Transverse colon (tissue), 4 donors: ENCODE measurements around the gene ANAPC7. TPM values are rescaled to one million over a fixed set of nuclear protein-coding genes. Genes with fewer than 3 reads are reported as not detected.
"Not testable (repeated sequence)": the region's sequence is repeated elsewhere in the genome, so short reads cannot be mapped to it uniquely, and the experiment has no call there.

Experiments used
- DNase-seq: peaks from one replicate; pipeline ENCODE4 v3.0.0-alpha.2; 2019
- H3K27ac ChIP-seq, 4 donors: fragments of 200-600 bp; sonication (generic); 2 replicates each; pipeline ENCODE4 v1.5.1; 2016 to 2018; ENCODE audit warnings: inconsistent platforms in 4 of 4
- H3K27me3 ChIP-seq: fragments of 200-600 bp; sonication (generic); 2 replicates; pipeline ENCODE4 v1.5.1; 2017; ENCODE audit warnings: inconsistent platforms
- H3K36me3 ChIP-seq, 4 donors: fragments of 200-600 bp; sonication (generic); 2 replicates each; pipeline ENCODE4 v1.5.1; 2017 to 2019; ENCODE audit warnings: inconsistent platforms in 4 of 4
- H3K4me1 ChIP-seq, 4 donors: fragments of 200-600 bp; sonication (generic); 2 replicates each; pipeline ENCODE4 v1.5.1; 2017 to 2020; ENCODE audit warnings: inconsistent platforms in 4 of 4
- H3K4me3 ChIP-seq, 4 donors: fragments of 200-600 bp; sonication (generic); 1 replicate in 1 of 4; 2 replicates in 3 of 4; pipeline versions ENCODE4 v1.5.1 to v1.6.1; 2017 to 2019; ENCODE audit warnings: inconsistent platforms in 4 of 4
- H3K9me3 ChIP-seq, 2 donors: fragments of 200-600 bp; sonication (generic); 2 replicates each; pipeline ENCODE4 v1.5.1; 2017 to 2019; ENCODE audit warnings: inconsistent platforms in 2 of 2
- CTCF ChIP-seq, 5 experiments: fragments of 200-600 bp in 3 of 5; fragments of 450-650 bp in 2 of 5; sonication (generic) in 3 of 5; IDR thresholded peaks; 1 replicate in 2 of 5; 2 replicates in 3 of 5; pipeline ENCODE4 v1.5.1; 2016 to 2017; ENCODE audit warnings: antibody characterized with exemption in 5 of 5, inconsistent platforms in 3 of 5, mild to moderate bottlenecking in 2 of 5, moderate library complexity in 1 of 5
- EP300 ChIP-seq: sonication (generic); formaldehyde crosslinking; IDR thresholded peaks from one replicate; pipeline ENCODE4 v1.6.1; 2017; ENCODE audit warnings: antibody characterized with exemption, low read depth
- POLR2A ChIP-seq: fragments of 450-650 bp; IDR thresholded peaks from one replicate; pipeline ENCODE4 v1.6.1; 2016; ENCODE audit warnings: antibody characterized with exemption, mild to moderate bottlenecking, moderate library complexity
- POLR2AphosphoS5 ChIP-seq, 3 donors: sonication (generic); formaldehyde crosslinking; IDR thresholded peaks; one replicate each; pipeline ENCODE4 v1.6.1; 2016; ENCODE audit warnings: antibody characterized with exemption in 3 of 3
- WGBS, 2 donors: methylation state at CpG; one replicate each; pipeline ENCODE4 v1.1.5; 2018; ENCODE audit warnings: low coverage in 1 of 2; 5-methylcytosine and 5-hydroxymethylcytosine counted together
- in situ Hi-C, 4 donors: fragments of 200-750 bp; cut with MboI; loops; one replicate each; pipeline versions ENCODE4 v1.15.0 to v1.15.1; 2017; ENCODE audit warnings: low sequenced_read_pairs in 3 of 4, low pct_ligation_motif_present in 1 of 4, low pct_unique_long_range_greater_than_20kb in 1 of 4
- intact Hi-C: fragments of 100-400 bp; cut with DNase I; formaldehyde crosslinking; loops from one replicate; pipeline ENCODE4 v1.15.1; 2023; ENCODE audit warnings: low total_unique reads
- total RNA-seq, 4 donors: library from RNA; depleted of rRNA; stranded (reverse); fragments of >200 nt; gene quantifications; one replicate each; pipeline ENCODE4 v1.1.0, GENCODE V29; 2016

The ANAPC7 gene
- total RNA-seq, 4 donors from 2014 or later = 16.8 to 127 (median 31.4) TPM

GRCh38 chr12:110379197-110379596 is 24.3 kb downstream of the ANAPC7 start:
- peaks cover 0 to 2% (median 0%) of the 10 kb centered on the region in 4 donors for H3K4me1 ChIP-seq
- peak overlapping the region in 3 of 4 donors; percentile 25 to 31 (median 30) for H3K27ac ChIP-seq
- intact Hi-C loops = no loop called here
- H3K27me3 ChIP-seq = no peaks in the 10 kb centered on the region
- DNase-seq = no peak
- TF ChIP-seq CTCF (IDR thresholded peaks at IDR 0.05) (no peak), POLR2AphosphoS5 (IDR thresholded peaks at IDR 0.05) (no peak), POLR2A (no peak), EP300 (no peak)
- H3K36me3 ChIP-seq = peaks cover 0 to 58% (median 28%) of the 10 kb centered on the region in 4 donors
- no peak overlapping the region for H3K4me3 ChIP-seq
- H3K9me3 ChIP-seq = no peaks in the 10 kb centered on the region
- in situ Hi-C loops = no loop called here
- WGBS, 2 donors = 80% methylated on average over 1 to 3 of the region's 3 CpGs

GRCh38 chr12:110378131-110378790 is 25.2 kb downstream of the ANAPC7 start:
- not testable (repeated sequence) for H3K27me3 ChIP-seq
- WGBS, 2 donors = 83 to 90% methylated on average over 9 to 17 of the region's 17 CpGs

GRCh38 chr12:110373962-110374611 is 29.4 kb downstream of the ANAPC7 start:
- TF ChIP-seq POLR2AphosphoS5 (IDR thresholded peaks at IDR 0.05) (no peak), CTCF (IDR thresholded peaks at IDR 0.05) (no peak), POLR2A (no peak)
- Histone ChIP-seq H3K4me1 (peaks cover 0 to 28% (median 5%) of the 10 kb centered on the region in 4 donors), H3K27me3 (no peaks in the 10 kb centered on the region), H3K4me3 (no peak overlapping the region), H3K36me3 (peaks cover 0 to 40% (median 19%) of the 10 kb centered on the region in 4 donors), H3K27ac (peak overlapping the region; percentile 15 to 61 (median 52)), H3K9me3 (no peaks in the 10 kb centered on the region)
- WGBS, 2 donors = 80 to 88% methylated on average over 11 to 13 of the region's 13 CpGs
- in situ Hi-C loops (no loop called here), intact Hi-C loops (no loop called here)
- no peak for DNase-seq

More at GRCh38 chr12:110378131-110378790, 25.2 kb downstream of the ANAPC7 start:
- intact Hi-C loops, H3K4me3 ChIP-seq, H3K9me3 ChIP-seq, DNase-seq, H3K4me1 ChIP-seq, in situ Hi-C loops: not testable (repeated sequence)
- H3K36me3 ChIP-seq = peaks cover 0 to 66% (median 32%) of the 10 kb centered on the region in 4 donors
- peak overlapping the region in 1 of 4 donors; percentile 31 for H3K27ac ChIP-seq

- WGBS, 2 donors = 60 to 88% methylated on average over 1 to 2 of the region's 2 CpGs
- TF ChIP-seq CTCF (IDR thresholded peaks at IDR 0.05) (no peak), POLR2AphosphoS5 (IDR thresholded peaks at IDR 0.05) (peak in 1 of 3 donors; percentile 37), POLR2A (no peak), EP300 (no peak)
- H3K36me3 ChIP-seq = peaks cover 0 to 40% (median 19%) of the 10 kb centered on the region in 4 donors
- no peak for DNase-seq
- peak overlapping the region; percentile 15 to 61 (median 52) for H3K27ac ChIP-seq
- H3K27me3 ChIP-seq = no peaks in the 10 kb centered on the region
- H3K4me1 ChIP-seq = peaks cover 0 to 28% (median 5%) of the 10 kb centered on the region in 4 donors
- in situ Hi-C loops (no loop called here), intact Hi-C loops (no loop called here)
- H3K9me3 ChIP-seq = no peaks in the 10 kb centered on the region
- no peak overlapping the region for H3K4me3 ChIP-seq
Observed at GRCh38 chr12:110373425-110373824, 30.1 kb downstream of the ANAPC7 start.
